HCT116 (cell line): ENCODE results near the gene DOLPP1. TPM values are rescaled to one million over a fixed set of nuclear protein-coding genes. Genes with fewer than 3 reads are reported as not detected.

ENCODE experiments used
- ATAC-seq: fragments of 200-7000 bp; cut with Tn5 transposase; 2 replicates; pipeline ENCODE4 v1.9.1; 2020; ENCODE audit warnings: mild to moderate bottlenecking, moderate library complexity
- BruUV-seq: library from RNA; stranded (reverse); fragments of 400-500 nt; replicated peaks from 2 replicates; lab custom pipeline; 2021; lab: Mats Ljungman, UMichigan
- CTCF ChIA-PET: fragments of 300-600 bp; sonication (Branson Sonifier 250); formaldehyde crosslinking; loops from one replicate; lab custom pipeline; 2021; ENCODE audit warnings: antibody characterized with exemption; lab: Charles Lee
- POLR2A ChIA-PET: fragments of 300-600, 350-600 bp; sonication (Branson Sonifier 250); formaldehyde crosslinking; loops from one replicate; lab custom pipeline; 2021; ENCODE audit warnings: antibody characterized with exemption; lab: Charles Lee
- RAD21 ChIA-PET, 2 experiments: fragments of 300-600 bp; sonication (Branson Sonifier 250); formaldehyde crosslinking; loops; one replicate each; lab custom pipeline; 2023; ENCODE audit warnings: low total read pairs in 2 of 2; ENCODE audit not compliant: uncharacterized antibody in 2 of 2, unreplicated experiment in 2 of 2, low non-redundant PET in 1 of 2; lab: Charles Lee
- DNase-seq: peaks from one replicate; pipeline ENCODE4 v3.0.0-alpha.2; 2010; ENCODE audit warnings: low read depth, low spot score
- H2AFZ ChIP-seq: fragments of 200-600 bp; shearing (Covaris generic), sonication (generic); 2 replicates; pipeline ENCODE4 v1.6.1; 2017; ENCODE audit warnings: low read depth, mixed run types, mixed read lengths, antibody characterized with exemption, low read length; ENCODE audit not compliant: poor library complexity, severe bottlenecking
- H3K27ac ChIP-seq: 2 replicates; pipeline ENCODE4 v1.5.1; 2012; ENCODE audit warnings: low read depth, low read length
- H3K27me3 ChIP-seq: fragments of 200-600 bp; sonication (generic); 2 replicates; pipeline ENCODE4 v1.6.1; 2016; ENCODE audit warnings: mixed run types, low read length, mixed read lengths; ENCODE audit not compliant: insufficient read depth
- H3K36me3 ChIP-seq, 2 experiments: fragments of 200-500 bp in 1 of 2; fragments of 200-600 bp in 1 of 2; sonication (Bioruptor generic) in 1 of 2; sonication (generic) in 1 of 2; 2 replicates each; pipeline versions ENCODE4 v1.5.1 to v1.6.1; 2014 to 2016; ENCODE audit warnings: low read length in 2 of 2, inconsistent platforms in 1 of 2, mixed read lengths in 1 of 2, mixed run types in 1 of 2; ENCODE audit not compliant: insufficient read depth in 2 of 2, control insufficient read depth in 1 of 2
- H3K4me1 ChIP-seq, 2 experiments: fragments of 200-600 bp in 1 of 2; sonication (generic) in 1 of 2; 2 replicates each; pipeline versions ENCODE4 v1.5.1 to v1.6.1; 2012 to 2017; ENCODE audit warnings: low read length in 2 of 2, inconsistent platforms in 1 of 2, mild to moderate bottlenecking in 1 of 2, mixed read lengths in 1 of 2, mixed run types in 1 of 2, moderate library complexity in 1 of 2; ENCODE audit not compliant: insufficient read depth in 2 of 2, control insufficient read depth in 1 of 2
- H3K4me2 ChIP-seq: fragments of 200-600 bp; sonication (generic); 2 replicates; pipeline ENCODE4 v1.6.1; 2017; ENCODE audit warnings: mixed run types, low read length, mixed read lengths
- H3K4me3 ChIP-seq, 2 experiments: fragments of 200-600 bp in 1 of 2; sonication (generic) in 1 of 2; replicated peaks in 1 of 2; 2 replicates each; pipeline ENCODE4 v1.5.1; 2011 to 2016; ENCODE audit warnings: low read length in 2 of 2, control low read depth in 1 of 2, low read depth in 1 of 2, mild to moderate bottlenecking in 1 of 2, mixed read lengths in 1 of 2, mixed run types in 1 of 2
- H3K79me2 ChIP-seq: fragments of 200-600 bp; sonication (generic); 2 replicates; pipeline ENCODE4 v1.6.1; 2017; ENCODE audit warnings: mild to moderate bottlenecking, mixed run types, low read length, moderate library complexity, mixed read lengths; ENCODE audit not compliant: insufficient read depth
- H3K9ac ChIP-seq: fragments of 200-600 bp; sonication (generic); 2 replicates; pipeline ENCODE4 v1.6.1; 2016; ENCODE audit warnings: low read length, mixed read lengths
- H3K9me2 ChIP-seq: fragments of 200-600 bp; sonication (generic), shearing (Covaris generic); 2 replicates; pipeline ENCODE4 v1.6.1; 2017; ENCODE audit warnings: mixed run types, mild to moderate bottlenecking, moderate library complexity; ENCODE audit not compliant: insufficient read depth
- H3K9me3 ChIP-seq, 2 experiments: fragments of 200-500 bp in 1 of 2; fragments of 200-600 bp in 1 of 2; sonication (Bioruptor generic) in 1 of 2; sonication (generic) in 1 of 2; 2 replicates each; pipeline ENCODE4 v1.6.1; 2014 to 2017; ENCODE audit warnings: low read length in 2 of 2, mixed read lengths in 2 of 2, inconsistent platforms in 1 of 2, low read depth in 1 of 2, mild to moderate bottlenecking in 1 of 2, mixed run types in 1 of 2, moderate library complexity in 1 of 2; ENCODE audit not compliant: control insufficient read depth in 1 of 2, insufficient read depth in 1 of 2
- H4K20me1 ChIP-seq: fragments of 200-600 bp; sonication (generic), shearing (Covaris generic); 2 replicates; pipeline ENCODE4 v1.6.1; 2017; ENCODE audit warnings: mixed run types, mild to moderate bottlenecking, moderate library complexity; ENCODE audit not compliant: insufficient read depth
- ATF3 ChIP-seq: IDR thresholded peaks from 2 replicates; pipeline ENCODE4 v1.6.1; 2012
- CBX3 ChIP-seq: IDR thresholded peaks from 2 replicates; pipeline ENCODE4 v1.6.1; 2012; ENCODE audit warnings: low read depth
- EGR1 ChIP-seq: IDR thresholded peaks from 2 replicates; pipeline ENCODE4 v1.6.1; 2012; ENCODE audit warnings: low read depth
- POLR2AphosphoS5 ChIP-seq: IDR thresholded peaks from 2 replicates; pipeline ENCODE4 v1.6.1; 2011; ENCODE audit warnings: mild to moderate bottlenecking, low read depth, low read length, moderate library complexity
- REST ChIP-seq: IDR thresholded peaks from 2 replicates; pipeline ENCODE4 v1.6.1; 2012; ENCODE audit warnings: low read depth
- SP1 ChIP-seq: IDR thresholded peaks from 2 replicates; pipeline ENCODE4 v1.6.1; 2012; ENCODE audit warnings: low read depth
- intact Hi-C: fragments of 100-400 bp; cut with micrococcal nuclease; formaldehyde crosslinking; loops from 2 replicates; pipeline ENCODE4 v1.10.0; 2022
- total RNA-seq: library from RNA; stranded (reverse); gene quantifications from one replicate; pipeline ENCODE4 v1.2.1, GENCODE V29; 2021; ENCODE audit not compliant: unreplicated experiment
- TF ChIP-seq, protein P1 (sequence below): IDR thresholded peaks from 2 replicates; pipeline ENCODE4 v1.6.1; 2011; ENCODE audit warnings: mild to moderate bottlenecking, low read length, moderate library complexity; ENCODE audit not compliant: insufficient replicate concordance; ENCODE audit errors: extremely low read depth

DOLPP1 gene
- total RNA-seq, 1 experiment from 2014 or later = 17.4 TPM

- ChIA-PET CTCF (interaction anchor here (0.8 to 1.3 kb wide), 2 partner anchors 12 to 39 kb away, joined by 3 read pairs; no protein-coding TSS in a partner anchor), RAD21 (no interaction called here), POLR2A (no interaction called here)
- no peak for ATAC-seq
- Histone ChIP-seq H3K9me3 (no peaks in the 10 kb centered on the region), H3K9ac (no peak overlapping the region), H4K20me1 (no peaks in the 10 kb centered on the region), H2AFZ (no peak overlapping the region), H3K4me2 (no peak overlapping the region), H3K27me3 (no peaks in the 10 kb centered on the region), H3K4me1 (peaks cover 16% of the 10 kb centered on the region in 2 experiments; a peak in 3 of 4 replicates), H3K9me2 (no peaks in the 10 kb centered on the region), H3K27ac (no peak overlapping the region), H3K79me2 (no peaks in the 10 kb centered on the region), H3K36me3 (no peaks in the 10 kb centered on the region), H3K4me3 (no peak overlapping the region)
- no TSS peak for BruUV-seq
- intact Hi-C loops = no loop called here
- DNase-seq = no peak
- no peak for TF ChIP-seq REST
- no peak for TF ChIP-seq EGR1
- TF ChIP-seq, protein P1, sequence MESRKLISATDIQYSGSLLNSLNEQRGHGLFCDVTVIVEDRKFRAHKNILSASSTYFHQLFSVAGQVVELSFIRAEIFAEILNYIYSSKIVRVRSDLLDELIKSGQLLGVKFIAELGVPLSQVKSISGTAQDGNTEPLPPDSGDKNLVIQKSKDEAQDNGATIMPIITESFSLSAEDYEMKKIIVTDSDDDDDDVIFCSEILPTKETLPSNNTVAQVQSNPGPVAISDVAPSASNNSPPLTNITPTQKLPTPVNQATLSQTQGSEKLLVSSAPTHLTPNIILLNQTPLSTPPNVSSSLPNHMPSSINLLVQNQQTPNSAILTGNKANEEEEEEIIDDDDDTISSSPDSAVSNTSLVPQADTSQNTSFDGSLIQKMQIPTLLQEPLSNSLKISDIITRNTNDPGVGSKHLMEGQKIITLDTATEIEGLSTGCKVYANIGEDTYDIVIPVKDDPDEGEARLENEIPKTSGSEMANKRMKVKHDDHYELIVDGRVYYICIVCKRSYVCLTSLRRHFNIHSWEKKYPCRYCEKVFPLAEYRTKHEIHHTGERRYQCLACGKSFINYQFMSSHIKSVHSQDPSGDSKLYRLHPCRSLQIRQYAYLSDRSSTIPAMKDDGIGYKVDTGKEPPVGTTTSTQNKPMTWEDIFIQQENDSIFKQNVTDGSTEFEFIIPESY = no peak
- no peak for TF ChIP-seq POLR2AphosphoS5
- TF ChIP-seq CBX3 = no peak
- TF ChIP-seq SP1 = no peak
- TF ChIP-seq ATF3 = no peak
These were observed 23.1 kb downstream of the DOLPP1 start for GRCh38 chr9:129104051-129104450.
